GM12873 (cell line): ENCODE results near the gene ZNF236.

ENCODE experiments used
- TF ChIP-seq, protein P1 (sequence below): IDR thresholded peaks from 2 replicates; pipeline ENCODE4 v1.5.1; 2012; ENCODE audit warnings: low read depth, mild to moderate bottlenecking, moderate library complexity, low read length, control low read depth; ENCODE audit not compliant: insufficient read depth; ENCODE audit errors: missing control alignments

ZNF236 gene

DNA sequence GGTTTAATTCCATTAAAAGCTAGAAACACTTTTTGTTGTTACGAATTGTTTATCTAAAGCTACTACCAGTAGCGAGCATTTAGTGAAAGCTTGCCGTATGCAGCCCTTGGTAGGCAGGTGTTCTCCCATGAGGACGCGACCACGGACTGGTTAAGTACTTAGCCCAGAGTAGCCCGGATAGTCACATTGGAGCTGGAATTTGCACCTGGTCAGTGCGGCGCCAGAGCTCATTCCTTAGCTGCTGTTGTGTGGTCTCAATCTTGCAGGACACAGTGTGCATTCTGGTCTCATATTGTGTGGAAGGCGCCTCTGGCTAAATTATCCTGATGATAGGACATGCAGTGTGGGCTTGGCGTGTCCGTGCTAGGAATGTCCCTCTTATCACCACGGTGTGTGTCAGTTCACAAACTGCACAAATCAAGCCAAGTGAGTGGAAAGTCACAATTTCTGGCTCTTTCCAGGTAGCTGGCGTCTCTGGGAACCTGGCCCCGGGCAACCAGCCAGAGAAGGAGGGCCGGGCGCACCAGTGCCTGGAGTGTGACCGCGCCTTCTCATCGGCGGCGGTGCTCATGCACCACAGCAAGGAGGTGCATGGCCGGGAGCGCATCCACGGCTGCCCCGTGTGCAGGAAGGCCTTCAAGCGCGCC lies 133.3 kb downstream of the ZNF236 start:
- TF ChIP-seq, protein P1, sequence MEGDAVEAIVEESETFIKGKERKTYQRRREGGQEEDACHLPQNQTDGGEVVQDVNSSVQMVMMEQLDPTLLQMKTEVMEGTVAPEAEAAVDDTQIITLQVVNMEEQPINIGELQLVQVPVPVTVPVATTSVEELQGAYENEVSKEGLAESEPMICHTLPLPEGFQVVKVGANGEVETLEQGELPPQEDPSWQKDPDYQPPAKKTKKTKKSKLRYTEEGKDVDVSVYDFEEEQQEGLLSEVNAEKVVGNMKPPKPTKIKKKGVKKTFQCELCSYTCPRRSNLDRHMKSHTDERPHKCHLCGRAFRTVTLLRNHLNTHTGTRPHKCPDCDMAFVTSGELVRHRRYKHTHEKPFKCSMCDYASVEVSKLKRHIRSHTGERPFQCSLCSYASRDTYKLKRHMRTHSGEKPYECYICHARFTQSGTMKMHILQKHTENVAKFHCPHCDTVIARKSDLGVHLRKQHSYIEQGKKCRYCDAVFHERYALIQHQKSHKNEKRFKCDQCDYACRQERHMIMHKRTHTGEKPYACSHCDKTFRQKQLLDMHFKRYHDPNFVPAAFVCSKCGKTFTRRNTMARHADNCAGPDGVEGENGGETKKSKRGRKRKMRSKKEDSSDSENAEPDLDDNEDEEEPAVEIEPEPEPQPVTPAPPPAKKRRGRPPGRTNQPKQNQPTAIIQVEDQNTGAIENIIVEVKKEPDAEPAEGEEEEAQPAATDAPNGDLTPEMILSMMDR: no peak

DNA sequence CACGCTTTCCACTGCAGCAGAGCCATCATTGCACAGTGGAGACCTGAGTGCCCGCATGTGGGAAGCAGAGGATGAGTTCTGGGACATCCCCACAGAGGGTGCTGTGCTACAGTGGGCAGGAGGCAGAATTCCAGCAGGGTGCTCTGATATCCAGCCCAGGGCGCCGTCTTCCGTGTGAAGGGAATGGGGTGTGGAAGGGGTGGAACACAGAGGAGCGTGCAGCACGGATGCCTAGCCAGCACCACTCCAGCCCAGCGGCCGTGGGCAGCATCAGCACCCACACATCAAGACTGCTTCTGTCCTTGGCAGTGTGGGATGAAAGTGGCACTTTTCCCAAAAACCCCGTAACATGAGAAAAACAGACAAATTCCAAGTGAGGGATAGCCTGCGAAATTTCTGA lies 134.3 kb downstream of the ZNF236 start:
- TF ChIP-seq, protein P1: no peak

DNA sequence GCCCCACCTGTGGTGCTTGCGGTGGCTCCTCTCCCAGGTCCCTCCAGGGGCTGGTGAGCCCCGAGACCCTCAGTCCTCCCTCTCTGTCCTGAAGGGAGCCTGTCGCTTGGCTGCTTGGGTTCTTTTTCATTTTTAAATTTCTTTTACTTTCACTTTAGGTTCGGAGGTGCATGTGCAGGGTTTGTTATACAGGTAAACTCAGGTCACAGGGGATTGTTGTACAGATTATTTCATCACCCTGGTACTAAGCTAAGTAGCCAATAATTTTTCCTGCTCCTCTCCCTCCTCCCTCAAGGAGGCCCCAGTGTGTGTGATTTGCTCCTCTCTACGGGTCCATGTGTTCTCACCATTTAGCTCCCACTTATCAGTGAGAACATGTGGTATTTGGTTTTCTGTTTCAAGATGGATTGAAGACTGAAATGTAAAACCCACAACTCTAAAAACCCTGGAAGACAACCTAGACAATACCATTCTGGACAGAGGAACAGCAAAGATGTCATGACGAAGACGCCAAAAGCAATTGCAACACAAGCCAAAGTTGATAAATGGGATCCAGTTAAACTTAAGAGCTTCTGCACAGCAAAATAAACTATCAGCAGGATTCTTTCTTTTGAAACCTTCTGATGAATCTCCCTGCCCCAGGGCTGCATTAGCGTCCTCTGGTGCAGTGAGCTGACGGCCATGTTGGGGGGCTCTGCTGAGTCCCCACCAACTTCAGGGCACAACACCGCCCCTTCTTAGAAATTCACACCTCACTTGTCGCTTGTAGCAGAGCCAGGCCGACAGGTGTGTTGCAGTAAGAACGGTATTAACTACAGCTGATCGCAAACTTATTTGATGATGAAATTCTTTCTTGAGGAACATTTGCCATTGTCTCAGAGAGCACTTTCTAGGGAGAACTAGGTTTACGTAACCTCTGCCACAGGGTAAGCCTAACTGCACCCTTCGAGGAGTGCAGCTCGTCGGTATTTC lies 135.3 kb downstream of the ZNF236 start:
- TF ChIP-seq, protein P1: no peak

DNA sequence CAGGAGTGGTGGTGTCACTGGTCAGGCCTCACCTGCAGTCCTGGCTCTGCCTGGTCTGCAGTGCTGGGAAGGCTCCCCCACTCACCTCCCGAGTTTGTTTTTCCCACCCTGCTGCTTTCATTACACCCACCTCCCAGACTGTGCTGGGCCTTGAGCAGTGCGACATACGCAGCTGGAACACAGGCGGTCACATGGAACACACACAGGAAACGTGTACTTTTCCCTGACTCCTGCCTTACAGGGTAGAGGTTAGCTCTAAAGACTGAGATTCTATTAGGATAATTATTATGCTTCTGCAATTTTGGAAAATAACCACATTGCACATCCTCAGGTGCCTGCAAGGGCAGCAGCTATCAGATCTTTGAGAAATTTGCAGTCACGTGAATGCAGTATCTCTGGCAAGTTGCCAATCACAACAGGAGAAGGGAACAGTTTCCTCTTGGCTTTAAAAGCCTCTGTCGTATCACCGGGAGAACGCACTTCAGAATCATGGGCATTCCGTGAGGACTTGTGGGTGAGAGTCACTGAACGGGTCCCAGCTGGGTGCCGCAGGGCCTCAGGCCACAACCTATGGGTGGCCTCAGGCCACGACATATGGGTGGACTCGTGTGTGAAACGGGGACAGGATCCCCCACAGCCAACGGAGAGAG lies 136.5 kb downstream of the ZNF236 start:
- TF ChIP-seq, protein P1: no peak

DNA sequence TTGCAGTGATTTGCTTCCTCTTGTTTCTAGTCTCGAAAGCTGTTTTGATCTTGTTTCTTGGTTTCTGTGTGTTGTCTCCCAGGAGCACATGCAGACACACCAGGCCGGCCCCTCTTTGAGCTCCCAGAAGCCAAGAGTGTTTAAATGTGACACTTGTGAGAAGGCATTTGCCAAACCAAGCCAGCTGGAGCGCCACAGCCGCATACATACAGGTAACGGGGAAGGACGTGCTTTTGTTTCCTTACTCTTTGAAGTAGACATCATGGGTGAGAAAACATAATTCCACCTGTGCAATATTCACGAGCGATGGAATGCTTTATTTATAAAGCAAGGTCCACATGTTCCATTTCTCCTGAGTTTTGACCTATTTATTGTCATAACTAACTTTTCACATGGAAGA lies 137.2 kb downstream of the ZNF236 start:
- TF ChIP-seq, protein P1: no peak

DNA sequence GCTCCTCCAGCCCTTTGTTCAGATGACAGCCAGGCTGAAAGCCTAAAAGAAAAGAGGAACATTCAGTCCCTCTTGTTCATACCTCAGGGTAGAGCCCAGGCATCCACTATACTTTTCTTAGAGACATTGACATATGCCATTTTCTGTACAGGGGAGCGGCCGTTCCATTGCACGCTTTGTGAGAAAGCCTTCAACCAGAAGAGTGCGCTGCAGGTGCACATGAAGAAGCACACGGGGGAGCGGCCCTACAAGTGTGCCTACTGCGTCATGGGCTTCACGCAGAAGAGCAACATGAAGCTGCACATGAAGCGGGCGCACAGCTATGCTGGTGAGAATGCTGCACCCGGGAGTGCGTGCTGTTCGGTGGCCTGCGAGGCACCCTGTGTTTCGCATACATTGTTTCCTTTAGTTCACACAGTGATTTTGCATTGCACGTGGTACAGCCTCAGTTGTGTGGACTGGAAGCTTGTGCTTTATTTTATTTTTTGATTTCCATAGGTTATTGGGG lies 138.2 kb downstream of the ZNF236 start:
- TF ChIP-seq, protein P1: no peak

DNA sequence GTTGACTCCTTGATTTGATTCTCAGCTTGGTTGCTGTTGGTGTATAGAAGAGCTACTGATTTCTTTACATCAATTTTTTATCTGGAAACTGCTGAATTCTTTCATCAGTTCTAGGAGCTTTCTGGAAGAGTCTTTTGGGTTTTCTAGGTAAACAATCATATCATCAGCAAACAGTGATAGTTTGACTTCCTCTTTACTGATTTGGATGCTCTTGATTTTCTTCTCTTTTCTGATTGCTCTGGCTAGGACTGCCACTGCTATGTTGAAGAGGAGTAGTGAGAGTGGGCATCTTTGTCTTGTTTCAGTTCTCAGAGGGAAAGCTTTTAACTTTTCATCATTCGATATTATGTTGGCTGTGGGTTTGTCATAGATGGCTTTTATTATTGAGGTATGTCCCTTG lies 140.5 kb downstream of the ZNF236 start:
- TF ChIP-seq, protein P1: no peak
